AG10803 (cell line): ENCODE measurements around the gene NCKAP5.

ENCODE experiments used
- DNase-seq: peaks from one replicate; pipeline ENCODE4 v3.0.0; 2010; ENCODE audit warnings: low read depth
- H3K4me3 ChIP-seq: 2 replicates; pipeline ENCODE4 v1.5.1; 2011; ENCODE audit warnings: mild to moderate bottlenecking, low read length, control low read depth
- CTCF ChIP-seq: conservative IDR thresholded peaks from 2 replicates; pipeline ENCODE4 v1.5.1; 2011; ENCODE audit warnings: mild to moderate bottlenecking, low read length, control low read depth, inconsistent platforms

Gene NCKAP5

GRCh38 chr2:133352719-133353118 is 215.5 kb downstream of the NCKAP5 start:
- TF ChIP-seq CTCF = no peak
- DNase-seq = peak; percentile 40
- no peak overlapping the region for H3K4me3 ChIP-seq

DNA sequence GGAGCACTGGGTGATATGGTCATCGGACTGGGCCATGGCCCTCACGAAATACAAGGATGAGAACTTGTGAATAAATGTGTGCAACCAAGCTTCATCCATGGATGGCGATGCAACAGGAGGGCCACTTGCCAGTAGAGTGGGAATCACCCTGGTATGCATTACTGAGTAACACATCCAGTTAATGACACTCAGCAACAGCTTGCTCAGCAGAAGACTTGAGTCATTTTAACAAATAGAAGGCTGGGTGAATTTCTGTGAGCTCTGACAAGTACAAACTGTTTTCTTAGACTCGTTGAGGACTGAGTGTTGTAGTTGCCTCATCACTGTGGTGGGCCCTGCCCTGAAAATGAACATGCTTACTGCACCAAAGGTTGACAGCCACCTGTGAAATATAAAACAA is 221.6 kb downstream of the NCKAP5 start:
- H3K4me3 ChIP-seq = no peak overlapping the region
- DNase-seq = peak; percentile 69
- no peak for TF ChIP-seq CTCF

GRCh38 chr2:133345638-133346037 is 222.6 kb downstream of the NCKAP5 start:
- TF ChIP-seq CTCF = no peak
- DNase-seq = no peak
- H3K4me3 ChIP-seq = no peak overlapping the region

DNA sequence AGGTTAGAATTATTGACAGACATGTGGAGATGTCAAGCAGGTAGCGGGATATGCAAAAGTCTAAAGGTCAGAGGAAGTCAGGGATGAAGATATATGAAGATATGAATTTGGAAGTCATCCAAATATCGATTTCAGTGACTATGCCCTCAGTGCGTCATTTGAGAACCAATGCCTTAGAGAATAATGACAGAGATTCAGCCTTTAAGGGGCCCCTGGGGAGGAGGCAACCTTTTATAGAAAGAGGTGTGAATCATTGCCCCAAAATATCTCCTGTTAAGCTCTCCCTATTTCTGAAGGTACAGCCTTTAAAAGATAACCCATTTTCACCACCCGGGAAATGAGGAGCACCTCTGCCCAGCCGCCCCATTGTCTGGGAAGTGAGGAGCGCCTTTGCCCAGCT is 223.4 kb downstream of the NCKAP5 start:
- DNase-seq = no peak
- no peak for TF ChIP-seq CTCF
- H3K4me3 ChIP-seq = no peak overlapping the region

GRCh38 chr2:133343018-133343352 is 225.3 kb downstream of the NCKAP5 start:
- H3K4me3 ChIP-seq = no peak overlapping the region
- no peak for DNase-seq
- TF ChIP-seq CTCF = no peak

DNA sequence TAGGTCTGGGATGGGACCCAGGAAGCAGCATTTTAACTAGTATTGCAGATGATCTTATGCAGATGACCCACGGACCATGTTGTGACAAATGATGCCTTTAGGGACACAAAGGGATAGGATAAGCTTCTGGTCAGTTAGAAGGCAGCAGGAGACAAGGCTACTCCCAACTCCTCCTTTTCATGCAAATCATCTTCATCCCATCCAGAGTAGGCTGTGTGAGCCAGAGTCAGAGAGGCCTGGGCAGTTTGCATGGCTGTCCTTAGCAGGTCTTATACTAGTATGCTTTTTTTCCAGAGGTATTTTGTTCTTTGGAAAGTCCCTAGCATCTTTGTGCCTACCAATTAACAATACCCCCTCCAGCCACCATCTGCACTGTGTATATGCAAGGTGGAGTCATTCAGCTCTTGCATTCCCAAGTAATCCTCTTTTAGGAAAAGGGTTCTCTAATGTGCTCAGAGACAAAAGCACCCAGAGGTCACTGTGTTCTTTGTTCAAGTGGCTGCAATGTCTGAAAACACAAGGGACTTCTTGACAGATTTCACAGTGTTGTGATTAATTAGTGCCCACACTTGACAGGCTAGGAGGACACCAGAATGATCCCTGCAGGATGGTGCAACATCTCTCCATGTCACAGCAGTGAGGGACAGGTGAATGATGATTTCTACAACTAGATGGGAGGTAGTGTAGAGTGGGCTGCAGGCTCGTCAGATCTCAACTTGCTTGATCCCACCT is 225.8 kb downstream of the NCKAP5 start:
- no peak for DNase-seq
- no peak overlapping the region for H3K4me3 ChIP-seq
- TF ChIP-seq CTCF = no peak

GRCh38 chr2:133341575-133341974 is 226.7 kb downstream of the NCKAP5 start:
- no peak for DNase-seq
- no peak overlapping the region for H3K4me3 ChIP-seq
- no peak for TF ChIP-seq CTCF
